Ishikawa (cell line): ENCODE results near the gene ZNF609.

Experiments used
- CEBPB ChIP-seq: IDR thresholded peaks from 2 replicates; pipeline ENCODE4 v1.6.1; 2012
- CREB1 ChIP-seq: IDR thresholded peaks from 2 replicates; pipeline ENCODE4 v1.6.1; 2012; ENCODE audit warnings: low read depth
- EP300 ChIP-seq: IDR thresholded peaks from 2 replicates; pipeline ENCODE4 v1.6.1; 2012; ENCODE audit warnings: borderline replicate concordance
- FOXM1 ChIP-seq: IDR thresholded peaks from 2 replicates; pipeline ENCODE4 v1.6.1; 2012; ENCODE audit warnings: low read depth, borderline replicate concordance
- NFIC ChIP-seq: IDR thresholded peaks from 2 replicates; pipeline ENCODE4 v1.6.1; 2012
- RAD21 ChIP-seq: IDR thresholded peaks from 2 replicates; pipeline ENCODE4 v1.6.1; 2012; ENCODE audit warnings: low read depth
- TAF1 ChIP-seq: IDR thresholded peaks from 2 replicates; pipeline ENCODE4 v1.6.1; 2012; ENCODE audit warnings: low read depth, mild to moderate bottlenecking
- TCF12 ChIP-seq: IDR thresholded peaks from 2 replicates; pipeline ENCODE4 v1.6.1; 2012; ENCODE audit warnings: low read depth
- TEAD4 ChIP-seq: IDR thresholded peaks from 2 replicates; pipeline ENCODE4 v1.6.1; 2012
- YY1 ChIP-seq: IDR thresholded peaks from 2 replicates; pipeline ENCODE4 v1.6.1; 2012; ENCODE audit warnings: low read depth
- ZBTB7A ChIP-seq: IDR thresholded peaks from 2 replicates; pipeline ENCODE4 v1.6.1; 2012; ENCODE audit warnings: low read depth
- TF ChIP-seq, protein P1 (sequence below): IDR thresholded peaks from 2 replicates; pipeline ENCODE4 v1.6.1; 2012; ENCODE audit warnings: low read depth, mild to moderate bottlenecking
- TF ChIP-seq, protein P2 (sequence below): IDR thresholded peaks from 2 replicates; pipeline ENCODE4 v1.6.1; 2012
- TF ChIP-seq, protein P3 (sequence below): IDR thresholded peaks from 2 replicates; pipeline ENCODE4 v1.6.1; 2012

DNA sequence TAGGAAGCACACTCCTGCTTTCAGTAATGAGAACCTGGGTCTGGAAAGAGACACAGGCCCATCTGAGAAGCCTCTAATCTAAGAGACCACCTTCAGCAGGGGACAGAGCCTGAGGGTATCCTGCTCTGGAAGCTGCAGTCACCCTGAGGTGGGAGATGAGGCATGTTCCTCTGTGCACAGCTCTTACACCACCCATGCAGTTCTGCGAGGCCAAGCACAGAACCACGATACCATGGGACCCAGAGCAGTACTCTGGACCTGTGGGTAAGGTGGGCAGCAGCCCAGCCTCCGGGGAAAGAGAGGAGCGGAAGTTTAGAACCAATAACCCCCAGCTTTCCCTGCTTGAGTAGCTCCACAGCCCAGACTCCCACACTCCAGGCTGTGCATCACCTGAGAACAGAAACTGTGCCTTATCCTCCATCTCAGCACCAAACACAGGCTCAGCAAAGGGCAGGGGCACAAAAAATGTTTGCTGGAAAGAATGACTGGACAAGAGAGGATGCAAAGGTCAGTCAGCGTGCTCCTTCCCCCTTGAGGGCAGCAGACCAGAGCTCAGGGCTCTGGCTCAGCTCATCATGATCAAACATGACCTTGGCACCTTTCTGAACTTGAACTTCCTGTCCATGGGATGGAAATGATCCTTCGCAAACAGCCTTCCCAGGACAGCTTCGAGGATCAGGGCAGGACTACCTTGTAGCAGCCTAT is 271.9 kb downstream of the ZNF609 start:
- no peak for TF ChIP-seq EP300
- TF ChIP-seq, protein P1, sequence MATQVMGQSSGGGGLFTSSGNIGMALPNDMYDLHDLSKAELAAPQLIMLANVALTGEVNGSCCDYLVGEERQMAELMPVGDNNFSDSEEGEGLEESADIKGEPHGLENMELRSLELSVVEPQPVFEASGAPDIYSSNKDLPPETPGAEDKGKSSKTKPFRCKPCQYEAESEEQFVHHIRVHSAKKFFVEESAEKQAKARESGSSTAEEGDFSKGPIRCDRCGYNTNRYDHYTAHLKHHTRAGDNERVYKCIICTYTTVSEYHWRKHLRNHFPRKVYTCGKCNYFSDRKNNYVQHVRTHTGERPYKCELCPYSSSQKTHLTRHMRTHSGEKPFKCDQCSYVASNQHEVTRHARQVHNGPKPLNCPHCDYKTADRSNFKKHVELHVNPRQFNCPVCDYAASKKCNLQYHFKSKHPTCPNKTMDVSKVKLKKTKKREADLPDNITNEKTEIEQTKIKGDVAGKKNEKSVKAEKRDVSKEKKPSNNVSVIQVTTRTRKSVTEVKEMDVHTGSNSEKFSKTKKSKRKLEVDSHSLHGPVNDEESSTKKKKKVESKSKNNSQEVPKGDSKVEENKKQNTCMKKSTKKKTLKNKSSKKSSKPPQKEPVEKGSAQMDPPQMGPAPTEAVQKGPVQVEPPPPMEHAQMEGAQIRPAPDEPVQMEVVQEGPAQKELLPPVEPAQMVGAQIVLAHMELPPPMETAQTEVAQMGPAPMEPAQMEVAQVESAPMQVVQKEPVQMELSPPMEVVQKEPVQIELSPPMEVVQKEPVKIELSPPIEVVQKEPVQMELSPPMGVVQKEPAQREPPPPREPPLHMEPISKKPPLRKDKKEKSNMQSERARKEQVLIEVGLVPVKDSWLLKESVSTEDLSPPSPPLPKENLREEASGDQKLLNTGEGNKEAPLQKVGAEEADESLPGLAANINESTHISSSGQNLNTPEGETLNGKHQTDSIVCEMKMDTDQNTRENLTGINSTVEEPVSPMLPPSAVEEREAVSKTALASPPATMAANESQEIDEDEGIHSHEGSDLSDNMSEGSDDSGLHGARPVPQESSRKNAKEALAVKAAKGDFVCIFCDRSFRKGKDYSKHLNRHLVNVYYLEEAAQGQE, result no peak
- TF ChIP-seq, protein P2, sequence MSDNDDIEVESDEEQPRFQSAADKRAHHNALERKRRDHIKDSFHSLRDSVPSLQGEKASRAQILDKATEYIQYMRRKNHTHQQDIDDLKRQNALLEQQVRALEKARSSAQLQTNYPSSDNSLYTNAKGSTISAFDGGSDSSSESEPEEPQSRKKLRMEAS, result no peak
- TF ChIP-seq CREB1, result no peak
- TF ChIP-seq, protein P3, sequence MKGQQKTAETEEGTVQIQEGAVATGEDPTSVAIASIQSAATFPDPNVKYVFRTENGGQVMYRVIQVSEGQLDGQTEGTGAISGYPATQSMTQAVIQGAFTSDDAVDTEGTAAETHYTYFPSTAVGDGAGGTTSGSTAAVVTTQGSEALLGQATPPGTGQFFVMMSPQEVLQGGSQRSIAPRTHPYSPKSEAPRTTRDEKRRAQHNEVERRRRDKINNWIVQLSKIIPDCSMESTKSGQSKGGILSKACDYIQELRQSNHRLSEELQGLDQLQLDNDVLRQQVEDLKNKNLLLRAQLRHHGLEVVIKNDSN, result no peak
- TF ChIP-seq YY1, result no peak
- no peak for TF ChIP-seq NFIC
- TF ChIP-seq TCF12, result no peak
- no peak for TF ChIP-seq FOXM1
- no peak for TF ChIP-seq RAD21
- TF ChIP-seq TAF1, result no peak
- no peak for TF ChIP-seq CEBPB
- TF ChIP-seq TEAD4, result no peak
- TF ChIP-seq ZBTB7A, result no peak
